Activated T-helper 1 cell treated with anti-CD3 and anti-CD28 coated beads, Interleukin-2, amount 50 U/mL, for 16 hours (primary cell): ENCODE data around the gene NTRK2.

Source experiments
- DNase-seq, 2 donors: peaks; one replicate each; pipeline ENCODE4 v3.0.0-alpha.2; 2020; ENCODE audit warnings: low read depth in 1 of 2, low spot score in 1 of 2

NTRK2 gene

DNA sequence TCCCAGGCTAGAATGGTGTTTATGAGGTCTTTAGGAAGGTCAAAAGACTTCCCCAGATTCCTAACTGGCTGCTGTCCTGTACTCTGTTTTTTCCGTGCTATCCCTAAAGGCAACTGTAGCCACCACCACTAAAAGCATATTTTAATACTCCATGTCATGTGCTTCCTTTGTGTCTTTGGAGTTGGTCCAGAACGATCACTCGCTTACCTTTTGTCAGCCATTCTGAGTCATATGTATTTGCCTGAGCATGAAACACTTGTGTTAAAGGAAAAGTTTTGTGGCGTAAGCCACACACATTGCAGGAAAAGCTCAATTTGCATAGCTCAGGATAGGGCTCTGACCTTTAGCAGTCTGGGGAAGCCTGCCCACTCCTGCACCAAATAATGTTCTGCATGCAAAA is 299.6 kb downstream of the NTRK2 start:
- DNase-seq, result no peak

DNA sequence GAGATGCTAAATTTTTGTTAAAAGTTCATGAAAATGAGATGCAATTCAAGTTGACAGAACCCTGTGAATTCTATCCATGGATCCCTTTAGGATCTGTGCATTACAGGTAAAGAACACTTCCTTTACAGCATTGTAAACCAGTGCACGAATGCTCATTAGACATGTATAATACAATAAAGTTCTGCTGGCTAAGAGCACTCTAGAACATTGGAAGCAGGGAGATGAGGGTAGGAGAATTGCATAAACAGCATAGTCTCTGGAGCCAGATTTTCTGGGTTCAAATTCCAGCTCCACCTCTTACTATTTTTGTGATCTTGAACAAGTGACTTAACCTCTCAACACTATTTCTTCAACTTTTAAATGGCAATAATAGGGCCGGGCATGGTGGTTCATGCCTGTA is 300.2 kb downstream of the NTRK2 start:
- DNase-seq, result no peak

DNA sequence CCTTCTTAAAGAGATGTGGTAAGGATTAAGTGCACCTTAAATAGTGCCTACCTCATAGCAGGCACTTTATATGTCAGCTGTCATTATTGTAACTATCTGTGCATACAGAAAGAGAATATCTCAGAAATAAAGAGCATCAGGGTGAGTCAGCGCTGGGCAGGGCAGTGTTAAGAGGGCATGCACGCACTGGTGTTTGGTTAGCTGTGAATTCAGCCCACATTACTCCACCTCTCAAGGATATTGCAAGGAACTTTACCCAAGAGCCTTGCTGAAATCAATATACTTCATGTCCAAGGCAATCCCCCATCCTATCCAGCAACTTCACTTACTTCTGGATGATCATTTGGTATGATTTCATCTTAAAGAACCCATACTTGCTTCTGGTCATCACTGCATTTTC is 300.9 kb downstream of the NTRK2 start:
- DNase-seq, result no peak

DNA sequence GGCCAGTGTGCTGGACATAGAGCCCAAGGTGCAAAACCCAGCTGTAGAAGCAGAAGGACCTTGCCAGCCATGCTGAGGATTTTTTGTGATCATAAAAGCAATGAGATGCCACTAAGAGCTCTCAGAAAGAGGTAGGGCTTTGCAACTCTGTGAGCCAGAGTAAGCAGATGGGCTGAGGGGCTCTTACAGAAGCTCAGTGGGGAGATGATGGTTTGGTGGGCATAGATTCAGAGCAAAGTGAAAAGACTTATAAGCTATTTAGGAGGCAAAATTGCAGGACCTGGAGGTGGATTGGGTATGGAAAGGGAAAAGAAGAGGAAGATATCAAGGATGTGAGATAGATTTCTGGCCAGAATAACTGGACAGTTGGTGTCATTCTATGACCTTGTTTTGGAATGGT is 302.0 kb downstream of the NTRK2 start:
- DNase-seq, result no peak

DNA sequence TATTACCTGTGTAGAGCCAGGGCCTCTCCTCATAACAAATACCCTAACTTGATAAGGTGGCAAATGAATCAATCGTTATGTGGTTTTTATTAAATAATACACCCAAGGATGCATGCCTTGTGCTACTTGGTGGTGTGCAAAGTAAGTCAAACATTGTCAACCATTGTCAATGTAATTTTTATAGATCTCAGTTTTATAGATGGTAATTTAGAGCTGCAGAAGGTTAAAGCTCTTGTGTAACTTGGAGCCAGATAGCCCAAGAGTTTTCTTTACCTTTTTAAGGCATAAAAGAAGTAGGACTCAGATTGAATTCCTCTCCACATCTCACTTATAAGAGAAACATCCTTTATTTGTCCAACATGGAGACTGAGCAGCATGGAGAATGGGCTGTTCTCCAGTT is 304.7 kb downstream of the NTRK2 start:
- no peak for DNase-seq

DNA sequence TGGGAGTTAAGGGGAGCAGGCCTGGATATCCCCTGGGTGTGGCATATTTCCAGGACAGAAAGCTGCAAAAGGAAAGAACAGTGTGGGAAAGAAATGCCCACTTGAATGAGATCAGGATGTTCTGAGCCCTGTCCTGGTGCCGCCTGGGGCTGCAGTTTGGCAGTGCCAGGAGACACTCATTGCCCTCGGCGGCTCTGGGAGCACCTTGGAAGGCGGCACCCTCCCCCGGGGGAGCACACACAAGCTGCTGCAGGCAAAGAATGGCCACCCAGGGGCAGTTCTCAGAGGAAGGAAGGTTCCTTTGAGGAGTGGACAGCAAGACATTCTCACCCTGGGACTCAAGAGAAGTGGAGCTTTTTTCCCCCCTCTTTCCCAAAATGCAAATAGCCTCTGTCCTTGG is 305.3 kb downstream of the NTRK2 start:
- no peak for DNase-seq

DNA sequence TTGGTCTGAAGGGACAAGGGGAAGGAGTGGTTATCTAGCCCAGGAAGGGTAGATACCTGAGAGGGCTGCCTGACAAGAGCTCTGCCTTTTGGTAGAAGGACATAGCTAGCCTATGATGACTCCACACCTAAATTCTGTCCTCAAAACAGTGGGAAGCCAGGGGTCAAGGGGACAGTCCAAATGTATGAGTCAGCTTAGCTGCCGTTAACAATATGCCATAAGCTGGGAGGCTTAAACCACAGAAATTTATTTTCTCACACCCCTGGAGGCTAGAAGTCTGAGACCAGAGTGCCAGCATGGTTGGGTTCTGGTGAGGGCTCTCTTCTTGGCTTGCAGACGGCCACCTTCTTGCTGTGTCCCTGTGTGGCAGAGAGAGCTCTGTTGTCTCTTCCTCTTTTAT is 306.4 kb downstream of the NTRK2 start:
- no peak for DNase-seq

DNA sequence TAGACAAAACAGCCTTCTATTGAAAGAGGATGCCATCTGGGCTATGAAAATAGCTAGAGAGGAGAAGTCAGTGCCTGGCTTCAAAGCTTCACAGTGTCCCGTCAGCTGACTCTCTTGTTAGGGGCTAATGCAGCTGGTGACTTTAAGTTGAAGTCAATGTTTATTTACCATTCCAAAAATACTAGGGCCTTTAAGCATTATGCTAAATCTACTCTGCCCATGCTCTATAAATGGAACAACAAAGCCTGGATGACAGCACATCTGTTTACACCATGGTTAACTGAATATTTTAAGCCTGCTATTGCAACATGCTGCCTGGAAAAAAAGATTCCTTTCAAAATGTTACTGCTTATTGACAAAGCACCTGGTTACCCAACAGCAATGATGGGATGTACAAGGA is 309.1 kb downstream of the NTRK2 start:
- DNase-seq, result no peak

DNA sequence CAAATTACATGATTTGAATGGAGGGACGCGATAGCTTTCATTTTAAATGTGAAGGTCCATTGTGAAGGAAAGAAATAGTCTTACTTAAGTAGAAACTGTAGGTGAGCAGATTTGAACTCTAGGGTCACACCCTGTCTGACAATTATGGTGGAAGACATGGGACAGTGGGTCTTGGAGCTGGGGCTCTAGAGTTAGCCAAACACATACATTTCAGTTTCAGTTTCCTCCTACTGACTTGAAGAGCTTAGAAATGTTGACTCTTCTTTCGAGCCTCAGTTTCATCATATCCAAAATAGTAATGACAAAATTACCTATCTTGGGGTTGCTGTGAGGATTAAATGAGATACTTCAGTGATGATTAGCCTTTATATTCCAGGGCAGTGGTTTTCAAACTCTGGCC is 314.2 kb downstream of the NTRK2 start:
- DNase-seq, result no peak

DNA sequence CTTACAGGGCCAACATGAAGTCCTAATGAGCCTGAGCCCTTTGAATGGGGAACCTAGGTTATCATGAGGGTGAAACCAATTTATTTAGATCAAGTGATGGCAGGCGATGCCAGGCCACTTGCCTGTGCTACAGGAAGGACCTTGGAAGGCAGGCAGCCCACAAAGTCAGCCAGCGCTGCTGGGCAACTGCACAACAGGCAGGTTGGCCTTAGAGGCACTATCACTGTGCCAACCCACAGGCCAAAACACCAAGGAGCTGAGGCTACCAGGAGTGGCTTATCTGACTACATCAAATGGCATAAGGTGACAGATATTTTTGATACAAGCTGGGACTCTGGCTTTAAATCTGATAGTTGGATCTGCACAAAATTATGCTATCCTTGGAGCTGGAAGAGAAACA is 319.1 kb downstream of the NTRK2 start:
- no peak for DNase-seq

DNA sequence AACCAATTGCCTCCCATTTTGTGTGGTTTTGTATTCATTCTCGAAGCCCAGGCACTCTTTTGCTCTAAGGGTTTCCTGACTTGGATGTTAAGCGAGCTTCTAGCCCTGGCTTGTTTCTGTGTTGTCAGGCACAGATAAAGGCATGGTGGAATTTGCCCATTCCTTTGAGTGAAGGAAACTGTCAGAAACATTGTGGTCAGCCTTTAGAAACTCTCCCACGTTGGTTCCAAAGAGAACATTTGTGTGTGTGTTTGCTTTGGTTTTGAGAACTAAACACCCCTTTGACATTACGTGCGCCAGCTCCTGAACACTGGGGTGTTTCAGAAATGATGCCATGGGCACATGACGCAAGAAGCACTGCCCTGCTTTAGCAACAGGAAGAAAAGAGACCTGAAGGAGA is 320.9 kb downstream of the NTRK2 start:
- DNase-seq, result no peak

DNA sequence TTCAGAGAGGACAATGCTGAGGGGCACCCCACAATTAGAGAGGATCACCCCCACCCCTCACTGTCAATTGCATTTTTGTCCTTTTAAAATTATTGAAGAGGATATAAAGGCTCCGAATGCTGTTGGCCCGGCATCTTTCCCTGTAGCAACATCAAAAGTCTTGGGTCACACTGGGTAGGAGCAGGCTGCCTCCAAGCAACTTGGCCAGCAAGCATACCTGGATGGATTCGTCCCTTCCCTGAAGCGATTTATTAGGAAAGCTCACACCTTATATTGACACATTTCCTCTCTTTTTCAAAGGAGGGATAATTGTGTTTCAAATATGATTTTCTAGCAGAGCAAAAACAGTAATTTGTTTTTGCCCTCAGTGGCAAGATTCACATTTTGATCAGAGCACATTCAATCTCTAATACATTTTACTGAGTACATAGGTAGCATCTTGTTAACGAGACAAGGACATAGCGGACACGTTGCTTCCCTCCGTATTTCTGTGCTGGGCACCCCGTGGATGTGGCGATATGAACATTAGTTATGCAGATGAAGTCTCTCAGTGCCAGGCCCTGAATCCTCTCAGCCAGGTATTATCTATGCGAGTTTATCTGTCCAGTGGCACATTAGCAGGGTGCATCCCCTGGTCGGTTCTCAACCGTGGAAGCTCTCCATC is 321.5 kb downstream of the NTRK2 start:
- no peak for DNase-seq

DNA sequence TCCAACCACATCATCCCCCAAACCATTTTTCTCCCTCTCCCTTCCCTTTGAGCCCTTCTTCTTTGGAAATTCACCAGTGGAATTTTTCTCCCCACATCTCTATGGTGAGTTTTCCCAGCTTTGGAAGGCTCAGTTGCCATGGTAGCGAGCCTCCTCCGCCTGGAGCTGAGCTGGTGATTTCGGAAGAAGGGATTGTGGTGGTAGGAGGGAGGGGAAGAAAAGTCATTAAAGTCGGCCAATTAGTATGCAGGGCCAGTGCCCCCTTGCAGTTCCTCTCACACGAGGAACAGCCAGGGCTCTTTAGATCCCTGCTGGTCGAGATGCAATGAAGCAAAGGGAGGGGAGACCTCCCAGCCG is 322.0 kb downstream of the NTRK2 start:
- no peak for DNase-seq

DNA sequence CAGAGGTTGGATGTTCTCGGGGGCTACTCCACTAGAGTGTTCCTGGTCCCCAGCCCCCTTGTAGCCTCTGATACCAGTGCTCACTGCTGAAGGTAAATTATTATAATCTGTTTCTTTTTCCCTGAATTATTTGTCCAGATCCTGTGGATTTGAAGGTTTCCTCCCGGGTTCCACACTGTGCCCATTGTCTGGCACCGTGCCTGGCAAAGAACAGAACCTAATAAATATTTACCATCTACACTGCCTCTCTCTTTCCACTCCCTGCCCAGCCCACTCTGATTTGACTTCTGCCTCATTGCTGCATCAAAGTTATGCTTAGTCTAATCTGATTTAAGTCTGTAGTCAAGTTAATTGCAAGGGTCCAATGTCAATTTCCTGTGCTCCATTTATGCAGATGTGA is 322.9 kb downstream of the NTRK2 start:
- no peak for DNase-seq

DNA sequence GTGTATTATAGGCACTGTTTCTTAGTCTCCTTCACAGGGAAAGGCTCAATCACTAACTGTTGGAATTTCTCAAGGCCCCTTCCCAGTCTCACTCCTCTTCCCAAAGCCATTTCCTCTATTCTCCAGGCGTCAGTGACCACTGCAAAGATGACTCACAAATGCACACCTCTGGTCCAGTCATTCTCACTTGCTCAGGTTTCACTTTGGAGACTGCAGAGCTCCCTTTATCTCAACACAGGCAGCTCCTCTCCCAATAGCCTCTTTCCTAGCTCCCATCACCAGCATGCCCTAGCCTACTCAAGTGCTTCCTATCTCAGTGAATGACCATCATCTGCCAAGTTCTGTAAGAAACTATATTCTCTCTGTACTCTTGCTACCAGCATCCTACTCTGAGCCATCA is 323.6 kb downstream of the NTRK2 start:
- DNase-seq, result no peak

DNA sequence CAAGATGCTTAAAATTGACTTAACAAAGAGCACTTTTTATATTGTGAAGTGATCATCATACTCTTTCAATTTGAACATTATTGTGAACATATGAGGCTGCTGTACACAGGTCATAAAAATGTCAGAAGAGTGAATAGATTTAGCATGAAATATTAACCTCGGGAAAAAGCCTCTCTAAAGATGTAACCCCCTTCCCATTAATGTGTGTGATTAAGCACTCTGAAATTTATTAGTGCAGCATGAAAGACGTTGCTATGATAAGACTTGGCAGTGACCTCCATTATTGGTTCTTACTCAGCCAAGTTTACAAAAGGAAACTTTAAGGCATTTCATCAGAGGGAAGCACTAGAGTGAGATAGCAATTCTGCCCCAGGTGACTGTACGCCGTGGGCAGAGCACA is 326.5 kb downstream of the NTRK2 start:
- DNase-seq, result no peak

DNA sequence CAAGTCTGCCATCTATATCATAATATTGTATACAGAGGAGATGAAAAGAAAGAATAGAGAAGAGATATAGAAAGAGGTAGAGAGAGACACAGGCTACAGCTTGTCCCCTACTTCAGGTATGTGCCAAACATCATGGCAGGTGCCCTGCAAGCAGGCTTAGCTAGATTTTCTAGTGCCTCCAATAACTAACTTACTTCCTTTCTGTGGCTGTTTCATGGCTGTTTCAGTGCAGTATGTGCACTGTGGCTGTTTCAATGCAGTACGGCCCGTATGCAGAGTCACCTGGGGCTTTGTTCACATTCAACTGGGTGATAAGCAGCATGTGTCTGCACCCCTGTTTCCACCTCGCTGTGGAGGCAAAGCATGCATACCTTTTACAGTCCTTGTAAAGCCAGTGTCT is 327.2 kb downstream of the NTRK2 start:
- DNase-seq, result no peak

DNA sequence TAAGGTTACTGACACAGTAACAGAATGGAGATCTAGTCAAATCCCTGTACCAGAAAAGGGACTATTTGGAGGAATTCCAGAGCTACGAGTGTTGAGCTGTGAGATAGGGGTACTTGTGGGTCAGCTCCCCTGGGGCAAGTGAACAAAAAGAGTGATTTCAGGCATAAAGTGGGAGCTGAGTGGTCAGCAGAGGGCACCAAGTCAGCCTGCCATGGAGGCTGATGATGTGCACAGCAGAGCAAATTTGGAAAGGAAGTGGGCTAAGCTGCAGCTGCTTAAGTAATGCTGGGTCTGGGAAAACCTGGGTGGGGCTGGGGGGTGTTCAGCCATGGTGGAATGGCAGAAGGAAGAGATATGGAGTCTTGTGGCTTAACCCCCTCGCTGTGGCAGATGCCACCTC is 327.9 kb downstream of the NTRK2 start:
- DNase-seq, result no peak

DNA sequence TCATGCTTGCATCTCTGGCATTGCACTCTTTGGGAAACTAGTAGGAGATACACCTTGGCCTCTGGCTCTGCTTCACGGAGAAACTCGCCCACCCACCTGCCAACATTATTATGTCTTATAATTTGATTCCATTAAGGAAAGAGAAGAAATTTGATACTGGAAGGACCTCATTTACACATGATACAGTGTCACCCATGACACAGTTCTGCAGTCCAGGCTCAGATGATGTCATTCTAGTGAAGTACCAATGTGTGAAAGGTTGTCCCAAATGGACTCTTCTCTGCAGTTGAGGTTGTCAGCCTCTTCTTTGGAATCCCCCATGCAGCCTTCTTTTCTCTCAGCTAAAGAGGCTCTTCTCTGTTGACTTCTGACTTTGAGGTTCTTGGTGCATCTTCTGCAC is 329.1 kb downstream of the NTRK2 start:
- no peak for DNase-seq

DNA sequence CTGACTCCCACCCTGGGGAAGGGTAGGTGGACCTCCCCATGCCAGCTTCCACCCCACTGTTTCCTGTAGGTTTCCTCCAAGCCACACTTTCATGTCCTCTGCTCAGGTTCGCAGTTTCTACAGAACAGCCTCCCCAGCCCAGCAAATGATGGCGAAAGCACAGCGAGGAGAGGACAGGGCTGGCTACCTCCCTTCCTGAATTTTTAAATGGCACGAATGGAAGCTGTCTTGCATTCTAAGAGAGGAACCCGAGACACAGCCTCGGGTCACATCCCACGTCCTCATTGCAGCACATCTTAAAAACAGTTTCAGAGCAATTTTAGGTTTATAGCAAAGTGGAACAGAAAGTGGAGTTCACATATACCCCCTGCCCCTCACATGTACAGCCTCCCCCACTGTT is 330.3 kb downstream of the NTRK2 start:
- no peak for DNase-seq

DNA sequence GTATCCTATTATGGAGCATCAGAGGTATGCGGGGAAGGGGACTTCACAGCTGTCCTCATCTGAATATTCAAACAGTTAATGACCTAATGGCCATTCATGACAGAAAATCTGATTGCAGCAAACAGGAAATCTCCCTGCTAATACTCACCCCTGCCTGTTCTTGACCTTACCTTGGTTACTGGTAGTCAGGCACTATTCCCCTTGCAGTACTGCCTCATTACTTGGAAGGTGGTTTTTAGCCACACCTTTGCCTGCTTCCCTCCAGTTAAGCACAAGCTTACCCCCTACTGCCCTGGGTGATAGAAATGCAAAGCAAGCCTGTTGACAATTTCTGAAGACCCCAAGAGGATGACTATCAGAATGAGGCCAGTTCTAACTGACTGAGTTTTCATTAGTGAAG is 332.4 kb downstream of the NTRK2 start:
- DNase-seq, result no peak

DNA sequence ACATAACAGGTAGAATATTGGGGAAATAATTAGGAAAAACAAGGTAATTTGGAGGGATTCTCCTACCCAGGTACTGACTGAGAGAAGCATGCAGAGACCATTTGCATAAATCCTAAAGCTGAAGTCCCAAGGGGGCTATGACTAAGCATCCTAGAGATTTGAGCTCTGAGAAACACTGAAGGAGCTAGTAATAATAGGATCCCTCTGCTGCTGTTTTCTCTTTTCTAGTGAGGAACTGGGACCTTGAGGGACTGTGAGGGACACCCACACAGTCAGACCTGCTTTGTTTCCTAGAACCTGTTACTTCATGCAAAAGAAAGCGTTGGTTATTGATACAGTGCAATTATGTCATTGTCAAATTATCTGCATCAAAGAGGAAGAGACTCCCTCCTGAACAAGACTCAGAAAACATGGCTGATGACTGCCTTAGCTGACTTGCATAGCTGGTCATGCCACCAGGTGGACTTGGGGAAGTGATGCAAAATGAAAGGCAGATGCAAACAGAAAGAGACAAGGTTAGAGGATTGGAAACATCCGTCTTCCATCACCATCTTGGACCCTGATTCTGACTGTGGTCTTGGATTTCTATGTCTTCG is 335.4 kb downstream of the NTRK2 start:
- no peak for DNase-seq

DNA sequence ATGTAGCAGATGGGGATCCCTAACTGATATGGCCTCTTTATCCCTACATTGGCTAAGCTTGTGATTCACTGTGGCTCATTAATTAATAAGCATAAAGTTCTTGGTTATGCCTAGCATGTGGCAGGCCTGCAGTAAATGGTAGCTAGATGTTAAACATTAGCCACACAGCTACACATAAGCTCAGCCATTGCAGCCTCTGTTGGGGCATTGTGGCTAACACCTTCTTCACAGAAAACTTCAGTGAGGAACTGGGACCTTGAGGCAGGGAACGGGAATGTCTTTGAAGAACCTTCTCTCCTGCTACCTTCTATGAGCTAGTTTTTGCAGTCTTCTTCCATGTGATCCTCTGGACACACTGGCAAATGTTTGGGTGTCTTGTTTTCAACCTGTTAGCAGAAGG is 338.2 kb downstream of the NTRK2 start:
- no peak for DNase-seq

DNA sequence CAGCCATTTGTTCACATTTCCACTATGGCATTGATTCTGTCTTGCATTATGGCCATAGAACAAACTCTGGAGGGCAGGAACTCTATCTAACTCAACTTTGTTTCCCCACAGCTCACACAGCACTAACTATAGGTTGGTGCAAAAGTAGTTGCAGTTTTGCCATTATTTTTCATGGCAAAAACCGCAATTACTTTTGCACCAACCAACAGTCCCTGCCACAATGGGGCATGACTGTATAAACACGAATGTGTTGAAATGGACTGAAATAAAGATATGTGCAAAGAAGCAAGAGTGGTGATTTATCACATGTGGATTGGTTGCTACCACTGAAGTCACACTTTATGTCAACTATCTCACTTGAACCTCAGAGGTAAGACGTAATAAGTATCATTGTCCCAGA is 338.7 kb downstream of the NTRK2 start:
- DNase-seq, result no peak
